HG03439 (cell line): Measurements from ENCODE around the gene MOB2.
"Not testable (repeated sequence)": the region's sequence is repeated elsewhere in the genome, so short reads cannot be mapped to it uniquely, and the experiment has no call there.

Experiments used
- ATAC-seq: cut with Tn5 transposase; IDR thresholded peaks from one replicate; pipeline ENCODE4 v1.9.1; 2021; ENCODE audit warnings: mild to moderate bottlenecking, moderate library complexity; ENCODE audit not compliant: unreplicated experiment

MOB2 gene

DNA sequence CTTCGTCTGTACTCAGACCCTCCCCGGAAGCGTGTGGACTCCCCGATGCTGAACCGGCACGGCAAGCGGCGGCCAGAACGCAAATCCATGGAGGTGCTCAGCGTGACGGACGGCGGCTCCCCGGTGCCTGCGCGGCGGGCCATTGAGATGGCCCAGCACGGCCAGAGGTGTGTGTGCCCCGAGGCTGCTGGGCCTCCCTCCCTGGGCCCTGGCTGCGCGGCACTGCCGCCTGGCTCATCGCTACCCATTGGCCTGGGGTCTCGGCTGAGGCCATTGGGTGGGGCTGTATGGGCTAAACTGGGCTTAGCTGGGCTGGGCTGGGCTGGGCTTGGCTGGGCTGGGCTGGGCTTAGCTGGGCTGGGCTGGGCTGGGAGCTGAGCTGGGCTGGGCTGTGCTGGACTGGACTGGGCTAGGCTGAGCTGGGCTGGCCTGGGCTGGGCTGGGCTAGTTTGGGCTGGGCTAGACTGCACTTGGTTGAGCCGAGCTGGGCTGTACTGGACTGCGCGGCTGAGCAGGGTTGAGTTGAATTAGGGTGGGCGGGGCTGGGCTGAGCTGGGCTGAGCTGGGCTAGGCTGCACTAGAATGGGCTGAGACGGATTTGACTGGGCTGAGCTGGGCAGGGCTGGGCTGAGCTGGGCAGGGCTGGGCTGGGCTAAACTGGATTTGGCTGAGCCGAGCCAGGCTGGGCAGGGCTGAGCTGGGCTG lies 40.7 kb downstream of the MOB2 start:
- no peak for ATAC-seq

DNA sequence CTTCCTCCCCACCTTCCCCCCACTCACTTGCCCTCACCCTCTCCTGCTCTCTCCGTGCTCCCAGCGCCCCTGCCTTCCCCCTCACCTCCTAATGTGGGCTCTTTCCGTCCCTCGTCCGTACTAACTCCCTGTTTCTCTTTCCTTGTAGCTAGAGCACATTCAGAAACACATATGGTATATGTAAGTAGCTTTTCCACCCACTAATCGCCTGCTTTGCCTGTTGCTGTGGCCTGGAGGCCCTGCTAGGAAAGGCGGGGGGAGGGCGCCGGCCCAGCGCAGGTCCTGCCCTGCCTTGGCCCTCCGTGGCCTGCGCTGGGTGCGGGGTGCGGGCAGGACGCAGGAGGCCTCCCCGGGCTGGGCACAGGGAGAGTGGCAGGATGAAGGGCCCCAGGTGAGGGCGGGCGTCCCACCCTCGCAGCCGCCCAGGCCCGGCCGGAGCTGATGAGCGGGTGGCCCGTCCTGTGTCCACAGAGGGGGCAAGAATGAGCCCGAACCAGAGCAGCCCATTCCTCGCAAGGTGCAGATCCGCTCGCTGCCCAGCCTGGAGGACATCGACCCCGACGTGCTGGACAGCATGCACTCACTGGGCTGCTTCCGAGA lies 41.7 kb downstream of the MOB2 start:
- no peak for ATAC-seq

GRCh38 chr11:1444321-1444720 lies 42.3 kb downstream of the MOB2 start:
- ATAC-seq = no peak

DNA sequence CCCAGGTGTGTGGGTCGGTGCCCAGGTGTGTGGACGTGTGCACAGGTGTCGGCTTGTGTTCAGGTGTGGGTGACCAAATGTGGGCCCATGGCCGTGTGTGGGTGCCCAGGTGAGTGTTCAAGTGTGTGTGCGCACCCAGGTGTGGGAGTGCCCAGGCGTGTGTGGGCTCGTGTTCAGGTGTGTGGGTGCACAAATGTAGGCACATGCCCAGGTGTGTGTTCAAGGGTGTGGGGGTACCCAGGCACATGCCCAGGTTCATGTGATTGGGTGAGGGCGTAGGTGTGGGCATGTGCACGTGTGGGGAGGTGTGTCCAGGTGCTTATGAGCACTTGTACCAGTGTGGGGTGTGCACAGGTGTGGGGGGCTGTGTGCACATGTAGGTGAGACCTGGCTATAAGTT lies 42.8 kb downstream of the MOB2 start:
- ATAC-seq = no peak

DNA sequence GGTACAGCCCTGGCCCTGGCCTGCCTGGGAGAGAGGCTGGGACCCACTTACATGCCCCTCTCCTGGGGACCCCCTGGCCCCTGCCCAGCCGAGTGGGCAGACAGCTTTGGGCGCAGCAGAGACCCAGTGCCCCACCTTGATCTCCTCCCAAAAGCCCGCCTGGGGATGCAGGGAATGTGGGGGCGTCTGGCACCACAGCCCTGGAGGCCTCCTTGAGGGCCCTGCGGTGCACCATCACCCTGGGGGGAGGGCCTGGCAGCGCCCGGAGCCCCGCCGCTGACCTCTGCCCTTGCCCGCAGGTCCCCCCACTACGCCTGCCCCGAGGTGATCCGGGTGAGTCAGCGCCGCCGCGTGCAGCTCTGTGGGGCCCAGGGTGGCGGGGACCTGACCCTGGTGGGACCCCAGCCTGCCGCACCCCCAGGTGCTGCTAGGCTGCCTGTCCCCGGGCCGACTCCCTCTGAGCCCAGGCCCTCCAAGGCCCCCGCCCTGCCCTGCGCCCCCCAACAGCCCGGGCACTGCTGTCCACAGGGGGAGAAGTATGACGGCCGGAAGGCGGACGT lies 43.7 kb downstream of the MOB2 start:
- no peak for ATAC-seq

DNA sequence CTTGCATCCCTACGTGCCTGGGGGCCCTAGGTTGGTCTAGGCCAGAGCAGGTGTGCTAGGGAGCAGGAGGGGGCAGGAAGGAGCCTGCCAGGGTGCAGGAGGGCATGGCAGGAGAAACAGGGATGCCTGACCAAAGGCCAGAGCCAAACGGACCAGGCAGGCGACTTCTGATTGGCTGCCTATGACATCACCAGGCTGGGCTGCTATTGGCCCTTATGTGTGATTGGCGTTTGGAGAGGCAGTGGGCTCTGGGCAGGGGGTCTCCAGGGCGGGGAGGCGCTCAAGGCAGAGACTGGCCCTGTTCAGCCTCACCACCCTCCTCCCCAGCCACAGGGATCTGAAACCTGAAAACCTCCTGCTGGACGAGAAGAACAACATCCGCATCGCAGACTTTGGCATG lies 44.4 kb downstream of the MOB2 start:
- no peak for ATAC-seq

DNA sequence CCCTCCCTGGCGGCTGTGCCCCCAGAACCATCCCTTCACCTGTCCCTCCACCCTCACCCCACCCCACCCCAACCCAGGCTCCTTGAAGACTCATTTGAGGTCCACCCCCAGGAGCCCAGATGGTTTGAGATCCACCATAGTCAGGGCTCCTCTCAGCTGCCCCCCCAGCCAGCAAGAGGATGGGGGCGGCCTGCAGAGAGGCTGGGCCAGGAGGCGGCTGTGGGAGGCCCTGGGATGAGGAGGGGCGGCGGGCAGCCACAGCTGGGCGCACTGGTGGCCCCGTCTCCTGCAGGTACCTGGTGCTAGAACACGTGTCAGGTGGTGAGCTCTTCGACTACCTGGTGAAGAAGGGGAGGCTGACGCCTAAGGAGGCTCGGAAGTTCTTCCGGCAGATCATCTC lies 46.1 kb downstream of the MOB2 start:
- ATAC-seq = no peak

GRCh38 chr11:1440066-1440465 lies 46.5 kb downstream of the MOB2 start:
- ATAC-seq = no peak

- no peak for ATAC-seq
Measured at GRCh38 chr11:1439341-1439740, 47.2 kb downstream of the MOB2 start.

GRCh38 chr11:1438967-1439330 lies 47.6 kb downstream of the MOB2 start:
- no peak for ATAC-seq

DNA sequence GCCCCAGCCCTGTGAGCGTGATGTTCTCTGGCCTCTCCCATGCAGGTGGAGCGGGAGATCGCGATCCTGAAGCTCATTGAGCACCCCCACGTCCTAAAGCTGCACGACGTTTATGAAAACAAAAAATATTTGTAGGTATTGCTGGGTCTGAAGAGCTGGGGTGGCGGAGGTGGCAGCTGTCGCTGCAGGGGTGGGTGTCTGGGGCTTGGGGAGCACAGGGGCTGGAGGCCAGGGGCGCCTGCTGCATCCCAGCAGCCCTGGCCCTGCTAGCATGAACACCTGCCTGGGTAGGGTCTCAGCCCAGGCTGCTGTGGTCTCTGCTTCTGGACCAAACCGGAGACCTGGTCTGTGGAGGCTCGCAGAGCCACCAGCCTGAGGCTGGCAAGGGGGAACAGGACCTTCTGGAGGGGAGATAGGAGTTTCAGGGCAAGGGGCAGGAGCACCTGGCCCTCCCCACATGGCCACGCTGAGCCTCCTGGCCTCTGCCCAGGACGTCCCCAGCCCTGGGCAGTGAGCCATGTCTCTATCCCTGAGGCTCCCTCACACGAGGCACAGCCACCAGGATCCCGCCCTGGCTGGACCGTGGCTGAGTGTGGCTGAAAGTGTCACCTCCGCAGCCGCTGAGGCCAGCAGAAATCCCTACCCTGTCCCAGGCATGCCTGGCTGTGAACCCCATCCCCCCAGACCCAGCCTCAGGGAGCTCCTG lies 48.2 kb downstream of the MOB2 start:
- ATAC-seq = no peak

DNA sequence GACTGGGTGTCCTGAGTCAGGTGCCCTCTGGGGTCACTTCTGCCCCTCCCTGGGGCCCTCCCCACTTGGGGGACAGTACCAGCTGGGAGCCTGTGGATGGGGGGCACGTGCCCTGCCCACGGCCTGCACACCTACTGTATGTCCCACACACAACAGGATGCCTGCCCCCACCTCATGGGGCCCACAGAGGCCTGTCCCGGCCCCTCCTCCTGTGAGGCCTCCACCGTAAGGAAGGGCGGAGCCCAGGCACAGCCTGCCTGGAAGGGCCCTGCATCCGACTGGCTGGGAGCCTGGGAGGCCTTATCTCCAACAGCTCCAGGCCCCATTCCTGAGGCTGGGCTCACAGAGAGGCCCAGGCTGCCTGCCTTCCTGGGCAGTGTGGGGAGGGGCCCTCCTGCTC lies 49.1 kb downstream of the MOB2 start:
- ATAC-seq = no peak

DNA sequence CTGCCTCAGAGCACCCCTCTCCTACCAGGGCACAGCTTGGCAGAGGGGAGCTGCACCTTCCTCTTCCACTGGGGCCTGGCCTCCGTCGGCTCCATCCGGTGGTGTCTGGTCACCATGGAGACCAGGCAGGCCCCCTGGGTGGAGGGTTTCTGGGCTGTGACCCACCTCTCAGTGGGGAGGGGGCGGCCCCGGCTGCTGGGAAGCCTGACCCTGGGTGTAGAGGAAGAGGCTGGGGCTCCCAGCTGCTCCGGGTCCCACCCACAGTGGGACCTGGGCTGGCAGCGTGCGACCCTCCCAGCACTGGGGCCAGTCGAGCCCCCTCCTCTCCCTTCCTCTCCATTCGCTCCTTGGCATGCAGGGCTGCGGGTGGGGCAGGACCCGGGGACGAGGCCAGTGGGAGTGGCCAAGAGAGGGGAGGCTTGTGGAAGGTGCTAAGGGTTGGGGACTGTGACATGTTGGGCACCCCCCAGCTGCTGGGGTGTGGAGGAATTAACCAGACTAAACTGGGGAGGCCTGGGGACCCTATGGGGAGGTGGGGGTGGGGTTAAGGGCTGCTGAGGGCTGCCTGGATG lies 50.0 kb downstream of the MOB2 start:
- ATAC-seq = no peak

- no peak for ATAC-seq
Measured at GRCh38 chr11:1435820-1436467, 50.6 kb downstream of the MOB2 start.

GRCh38 chr11:1435479-1435819 lies 51.1 kb downstream of the MOB2 start:
- ATAC-seq = not testable (repeated sequence)

GRCh38 chr11:1433977-1434640 lies 52.5 kb downstream of the MOB2 start:
- ATAC-seq = no peak

DNA sequence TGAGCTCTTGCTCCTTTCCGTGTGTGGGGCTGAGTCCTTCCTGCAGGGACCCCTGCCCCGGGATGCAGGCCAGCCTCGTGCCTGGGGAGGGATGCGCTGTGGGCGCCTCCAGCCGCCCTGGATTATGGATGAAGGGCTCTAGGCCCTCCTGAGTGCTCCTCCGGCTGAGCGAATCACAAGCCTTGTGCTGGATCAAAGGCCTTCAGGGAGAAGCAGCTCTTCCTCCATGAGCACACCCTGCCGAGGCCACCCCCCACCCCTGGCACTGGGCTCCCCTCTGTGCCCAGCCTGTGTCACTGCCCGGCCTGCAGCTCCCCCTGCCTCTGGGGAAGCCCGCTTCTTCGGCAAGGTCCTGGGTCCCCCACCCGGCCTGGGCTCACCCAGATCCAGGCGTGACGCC lies 53.0 kb downstream of the MOB2 start:
- no peak for ATAC-seq

- ATAC-seq = no peak
Measured at GRCh38 chr11:1428762-1429316, 57.7 kb downstream of the MOB2 start.

DNA sequence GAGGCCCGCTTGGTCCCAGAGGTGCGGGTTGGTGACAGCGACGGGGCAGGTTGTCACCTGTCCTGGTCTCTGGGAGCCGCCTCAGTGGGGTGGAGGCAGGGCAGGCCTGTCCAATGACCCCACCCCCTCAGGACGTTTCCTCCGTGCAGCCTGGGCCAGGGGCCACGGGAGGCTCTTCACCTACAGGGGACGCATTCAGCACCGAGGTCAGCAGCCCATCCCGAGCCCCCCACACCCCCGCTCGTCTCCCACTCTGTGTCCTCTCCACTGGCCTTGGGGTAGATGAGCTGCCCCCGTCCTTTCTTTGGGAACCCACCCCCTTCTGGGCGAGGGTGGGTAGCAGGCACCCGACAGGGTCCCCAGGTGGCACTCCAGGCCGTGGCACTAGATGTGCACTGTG lies 61.1 kb downstream of the MOB2 start:
- ATAC-seq = no peak

DNA sequence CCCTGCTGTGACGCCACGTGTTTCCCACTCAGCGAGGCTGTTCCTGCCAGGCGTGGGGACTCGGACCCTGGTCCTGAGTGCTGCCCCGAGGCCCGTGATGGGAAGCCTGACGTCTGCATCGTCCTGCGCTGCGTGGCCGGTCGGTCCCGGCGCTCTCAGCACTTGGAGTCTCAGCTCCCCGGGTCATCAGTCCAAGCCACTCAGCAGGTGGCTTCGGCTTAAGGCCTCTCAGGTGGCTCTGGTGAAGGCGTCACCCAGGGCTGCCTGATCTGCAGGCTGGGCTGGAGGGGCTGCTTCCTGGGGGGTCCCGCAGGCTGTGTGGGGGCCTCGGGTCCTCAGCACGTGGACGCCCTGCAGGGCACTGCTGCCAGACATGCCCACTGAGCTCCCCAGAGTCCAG lies 61.6 kb downstream of the MOB2 start:
- no peak for ATAC-seq

GRCh38 chr11:1423406-1423805 lies 63.2 kb downstream of the MOB2 start:
- ATAC-seq = not testable (repeated sequence)
